GM19035 (cell line): ENCODE measurements around the gene HSPA6.
"Not testable (repeated sequence)": the region's sequence is repeated elsewhere in the genome, so short reads cannot be mapped to it uniquely, and the experiment has no call there.

Experiments used
- ATAC-seq: cut with Tn5 transposase; IDR thresholded peaks from one replicate; pipeline ENCODE4 v1.9.1; 2021; ENCODE audit not compliant: unreplicated experiment

HSPA6 gene

GRCh38 chr1:161523817-161524741 lies at the start of gene HSPA6:
TSS of gene HSPA6 (plus strand) at chr1:161524540. CDS start at chr1:161524659, 119 bp downstream.
- ATAC-seq = peak; percentile 70

- not testable (repeated sequence) for ATAC-seq
Measured at GRCh38 chr1:161477711-161478110, 46.6 kb upstream of the HSPA6 start.

- no peak for ATAC-seq
Measured at GRCh38 chr1:161478985-161479384, 45.4 kb upstream of the HSPA6 start.

GRCh38 chr1:161480381-161481035 lies 43.8 kb upstream of the HSPA6 start:
- ATAC-seq = no peak

- ATAC-seq = no peak
Measured at GRCh38 chr1:161481624-161482392, 42.5 kb upstream of the HSPA6 start.

- no peak for ATAC-seq
Measured at GRCh38 chr1:161482610-161483009, 41.7 kb upstream of the HSPA6 start.

- no peak for ATAC-seq
Measured at GRCh38 chr1:161483361-161483760, 41.0 kb upstream of the HSPA6 start.

- ATAC-seq = no peak
Measured at GRCh38 chr1:161484613-161485012, 39.7 kb upstream of the HSPA6 start.

GRCh38 chr1:161486806-161487741 lies 37.3 kb upstream of the HSPA6 start:
- peak; percentile 55 for ATAC-seq

- ATAC-seq = no peak
Measured at GRCh38 chr1:161491472-161491871, 32.9 kb upstream of the HSPA6 start.

- no peak for ATAC-seq
Measured at GRCh38 chr1:161492827-161493226, 31.5 kb upstream of the HSPA6 start.

- ATAC-seq = no peak
Measured at GRCh38 chr1:161494091-161494735, 30.1 kb upstream of the HSPA6 start.

GRCh38 chr1:161495490-161495889 lies 28.9 kb upstream of the HSPA6 start:
- no peak for ATAC-seq

- ATAC-seq = no peak
Measured at GRCh38 chr1:161497961-161498360, 26.4 kb upstream of the HSPA6 start.

- no peak for ATAC-seq
Measured at GRCh38 chr1:161498646-161499045, 25.7 kb upstream of the HSPA6 start.

GRCh38 chr1:161499099-161500039 lies 25.0 kb upstream of the HSPA6 start:
- ATAC-seq = no peak

- no peak for ATAC-seq
Measured at GRCh38 chr1:161501234-161501633, 23.1 kb upstream of the HSPA6 start.

- ATAC-seq = no peak
Measured at GRCh38 chr1:161502181-161502580, 22.2 kb upstream of the HSPA6 start.
